Measurements from ENCODE around the gene CGN. TPM values are rescaled to one million over a fixed set of nuclear protein-coding genes. Genes with fewer than 3 reads are reported as not detected.

CGN gene
- total RNA-seq, 2 experiments from 2014 or later, result 0.08 to 0.28 TPM

- H3K27ac Mint-ChIP-seq, result no peak overlapping the region
- ChIA-PET CTCF (no interaction called here), POLR2A (no interaction called here)
- Histone ChIP-seq H3K4me1 (ENCODE audit: insufficient read depth, low read length) (no peaks in the 10 kb centered on the region), H3K27ac (ENCODE audit: low read depth in 1 of 2, low read length in 2 of 2) (no peak overlapping the region), H3K4me3 (ENCODE audit: low read length) (no peak overlapping the region), H3K36me3 (ENCODE audit: insufficient read depth, low read length) (no peaks in the 10 kb centered on the region), H3K9me3 (ENCODE audit: control insufficient read depth in 1 of 2, insufficient read depth in 1 of 2, low read length in 2 of 2) (no peaks in the 10 kb centered on the region), H3K27me3 (ENCODE audit: control insufficient read depth in 1 of 2, insufficient read depth in 2 of 2, low read length in 2 of 2) (no peaks in the 10 kb centered on the region)
- H3K9me3 Mint-ChIP-seq, result no peaks in the 10 kb centered on the region
- DNase-seq (no peak), ATAC-seq (ENCODE audit: poor library complexity) (no peak)
- H3K27me3 Mint-ChIP-seq, result no peaks in the 10 kb centered on the region
- no peak for TF ChIP-seq CTCF (IDR thresholded peaks at IDR 0.05)
- no peak overlapping the region for H3K4me3 Mint-ChIP-seq
- peaks cover 20% of the 10 kb centered on the region for H3K36me3 Mint-ChIP-seq (ENCODE audit: low read depth)
- intact Hi-C loops (cut with DNase I, micrococcal nuclease), result no loop called here
- H3K4me1 Mint-ChIP-seq (ENCODE audit: low read depth), result peaks cover 1% of the 10 kb centered on the region
Observed at GRCh38 chr1:151563376-151563775, 52.2 kb downstream of the CGN start.

GRCh38 chr1:151565502-151566189 lies 54.5 kb downstream of the CGN start:
- H3K27me3 Mint-ChIP-seq, result no peaks in the 10 kb centered on the region
- no peak overlapping the region for H3K4me3 ChIP-seq (ENCODE audit: low read length)
- intact Hi-C loops (cut with DNase I, micrococcal nuclease), result no loop called here
- peaks cover 11% of the 10 kb centered on the region for H3K4me1 ChIP-seq (ENCODE audit: insufficient read depth, low read length)
- H3K27me3 ChIP-seq (ENCODE audit: control insufficient read depth in 1 of 2, insufficient read depth in 2 of 2, low read length in 2 of 2), result no peaks in the 10 kb centered on the region
- no peak overlapping the region for H3K27ac ChIP-seq (ENCODE audit: low read depth in 1 of 2, low read length in 2 of 2)
- H3K36me3 Mint-ChIP-seq (ENCODE audit: low read depth), result peaks cover 27% of the 10 kb centered on the region
- H3K9me3 ChIP-seq (ENCODE audit: control insufficient read depth in 1 of 2, insufficient read depth in 1 of 2, low read length in 2 of 2), result no peaks in the 10 kb centered on the region
- H3K36me3 ChIP-seq (ENCODE audit: insufficient read depth, low read length), result no peaks in the 10 kb centered on the region
- ATAC-seq (ENCODE audit: poor library complexity) (no peak), DNase-seq (no peak)
- POLR2A ChIA-PET, result no interaction called here
- H3K4me3 Mint-ChIP-seq, result no peak overlapping the region
- H3K9me3 Mint-ChIP-seq, result no peaks in the 10 kb centered on the region
- CTCF ChIA-PET, result interaction anchor here (1.6 kb wide), 1 partner anchor 28 kb away, joined by 5 read pairs; no protein-coding TSS in a partner anchor
- H3K4me1 Mint-ChIP-seq (ENCODE audit: low read depth), result peaks cover 6% of the 10 kb centered on the region
- H3K27ac Mint-ChIP-seq, result no peak overlapping the region
- no peak for TF ChIP-seq CTCF (IDR thresholded peaks at IDR 0.05)

- peaks cover 6% of the 10 kb centered on the region for H3K4me1 Mint-ChIP-seq (ENCODE audit: low read depth)
- peak overlapping the region; percentile 7 for H3K27ac Mint-ChIP-seq
- H3K4me3 ChIP-seq (ENCODE audit: low read length), result no peak overlapping the region
- peaks cover 22% of the 10 kb centered on the region for H3K36me3 Mint-ChIP-seq (ENCODE audit: low read depth)
- no peaks in the 10 kb centered on the region for H3K36me3 ChIP-seq (ENCODE audit: insufficient read depth, low read length)
- H3K4me3 Mint-ChIP-seq, result no peak overlapping the region
- no peaks in the 10 kb centered on the region for H3K27me3 ChIP-seq (ENCODE audit: control insufficient read depth in 1 of 2, insufficient read depth in 2 of 2, low read length in 2 of 2)
- ChIA-PET POLR2A (interaction anchor here (0.7 kb wide), 1 partner anchor 271 kb away, joined by 3 read pairs; no protein-coding TSS in a partner anchor), CTCF (interaction anchor here (0.6 to 0.9 kb wide), 2 partner anchors 25 to 86 kb away, joined by 3 to 4 read pairs; no protein-coding TSS in a partner anchor)
- DNase-seq (peak in 10 of 14 experiments; percentile 3 to 69 (median 20)), ATAC-seq (ENCODE audit: poor library complexity) (peak; percentile 90)
- no peaks in the 10 kb centered on the region for H3K9me3 Mint-ChIP-seq
- H3K4me1 ChIP-seq (ENCODE audit: insufficient read depth, low read length), result peaks cover 11% of the 10 kb centered on the region
- H3K9me3 ChIP-seq (ENCODE audit: control insufficient read depth in 1 of 2, insufficient read depth in 1 of 2, low read length in 2 of 2), result no peaks in the 10 kb centered on the region
- no peak overlapping the region for H3K27ac ChIP-seq (ENCODE audit: low read depth in 1 of 2, low read length in 2 of 2)
- no peaks in the 10 kb centered on the region for H3K27me3 Mint-ChIP-seq
- no peak for TF ChIP-seq CTCF (IDR thresholded peaks at IDR 0.05)
- intact Hi-C loops (cut with DNase I, micrococcal nuclease), result no loop called here
Observed at GRCh38 chr1:151568626-151569088, 57.5 kb downstream of the CGN start.
